NCI-H2081 treated with DMSO at 0.1 percent for 48 hours (cell line): Measurements from ENCODE around the gene SOX18.

Source experiments
- DNase-seq: peaks from one replicate; lab custom pipeline; 2025; lab: John Stamatoyannopoulos, UW

Gene SOX18

GRCh38 chr20:64080013-64080812 lies 30.8 kb upstream of the SOX18 start, which contains the start of gene OPRL1:
OPRL1 (plus strand) TSS chr20:64080082; CDS start chr20:64092721, 12,639 bp downstream.
- no peak for DNase-seq

GRCh38 chr20:64079273-64080012 lies 30.0 kb upstream of the SOX18 start, which contains the start of gene RGS19:
RGS19 (minus strand) TSS chr20:64079518; CDS start chr20:64076886, 2,632 bp downstream.
- DNase-seq, result no peak

- no peak for DNase-seq
Observed at GRCh38 chr20:64078934-64079272, 29.5 kb upstream of the SOX18 start.

DNA sequence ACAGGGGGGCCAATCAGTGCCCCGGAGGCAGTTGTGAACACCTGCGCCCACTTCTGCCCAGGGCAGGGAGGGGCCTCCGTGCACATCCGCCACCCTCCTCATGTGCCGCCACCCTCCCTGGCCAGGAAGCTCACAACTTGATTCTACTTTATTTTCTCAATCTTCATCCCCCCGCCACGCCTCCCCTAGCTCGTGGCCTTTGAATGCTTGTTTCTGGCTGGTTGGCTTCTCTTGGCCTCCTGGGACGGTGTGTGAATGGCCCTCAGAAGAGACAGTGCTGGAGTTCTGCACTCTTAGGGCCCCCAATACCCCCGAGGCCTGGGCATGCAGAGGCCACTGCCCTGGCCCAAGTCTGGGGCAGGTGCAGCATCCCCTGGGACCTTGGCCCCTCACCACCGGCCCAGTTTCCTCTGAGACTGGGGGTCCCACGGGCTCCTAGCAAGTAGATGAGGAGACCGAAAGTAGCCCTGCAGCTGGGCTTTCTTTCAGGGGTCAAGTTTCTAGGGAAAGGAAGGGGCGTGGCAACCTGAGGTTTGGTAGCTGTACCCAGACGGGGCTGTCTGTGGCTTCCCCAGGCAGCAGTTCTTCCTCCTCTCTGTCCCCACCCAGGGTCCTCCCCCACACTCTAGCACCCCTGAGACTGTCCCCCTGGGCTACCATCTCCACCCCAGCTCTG lies 28.6 kb upstream of the SOX18 start:
- no peak for DNase-seq

DNA sequence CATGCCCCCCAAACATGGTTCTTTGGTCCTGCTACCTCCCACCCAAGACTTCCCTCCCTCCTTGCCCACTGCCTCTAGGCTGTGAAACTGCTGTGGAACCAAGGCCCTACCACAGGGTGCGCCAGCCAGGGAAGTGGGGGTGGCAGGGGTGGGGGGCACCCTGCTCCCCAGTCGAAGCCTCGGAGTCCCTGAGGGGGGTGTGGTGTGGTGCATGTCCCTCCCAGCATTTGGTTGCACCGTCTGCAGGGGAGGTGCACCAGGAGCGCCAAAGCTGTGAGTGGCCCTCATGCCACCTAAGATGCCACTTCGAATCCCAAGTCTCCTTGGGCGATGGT lies 28.1 kb upstream of the SOX18 start:
- no peak for DNase-seq

DNA sequence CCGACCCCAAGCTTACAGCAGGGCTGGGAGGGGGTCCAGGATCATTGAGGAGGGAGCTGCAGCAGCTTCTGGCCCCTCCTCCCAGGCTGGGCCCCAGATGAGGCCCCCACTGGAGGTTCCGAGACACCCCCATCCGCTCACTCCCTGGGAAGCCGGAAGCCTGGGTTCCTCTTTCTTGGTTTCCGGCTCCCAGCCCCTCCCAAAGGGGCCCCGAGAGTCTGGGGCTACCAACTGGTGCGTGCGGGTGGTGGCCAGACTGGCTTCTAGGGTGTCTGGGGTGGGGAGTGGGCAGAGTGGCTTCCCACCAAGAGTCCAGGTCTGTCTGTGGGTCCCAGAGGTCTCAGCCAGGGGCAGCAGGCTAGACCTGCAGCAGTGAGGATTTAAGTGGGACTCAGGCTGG lies 27.7 kb upstream of the SOX18 start:
- DNase-seq, result no peak

GRCh38 chr20:64076061-64076997 lies 26.9 kb upstream of the SOX18 start:
- DNase-seq, result no peak

DNA sequence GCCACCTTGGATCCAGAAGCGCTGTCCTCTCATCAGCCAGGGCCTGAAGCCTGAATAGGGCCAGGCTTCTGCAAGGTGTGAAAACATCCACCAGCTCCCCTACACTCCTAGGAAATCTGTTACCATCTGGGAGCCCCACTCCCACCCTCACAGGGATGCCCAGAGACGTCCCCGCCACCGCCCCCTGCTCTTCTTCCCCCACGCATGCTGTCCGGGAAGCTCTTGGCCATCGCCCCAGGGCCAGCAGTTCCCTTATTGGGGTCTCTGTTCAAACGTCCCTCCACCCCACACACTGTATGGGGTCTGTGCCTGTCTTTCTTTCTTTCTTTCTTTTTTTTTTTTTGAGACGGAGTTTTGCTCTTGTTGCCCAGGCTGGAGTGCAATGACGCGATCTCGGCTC lies 26.1 kb upstream of the SOX18 start:
- DNase-seq, result no peak

DNA sequence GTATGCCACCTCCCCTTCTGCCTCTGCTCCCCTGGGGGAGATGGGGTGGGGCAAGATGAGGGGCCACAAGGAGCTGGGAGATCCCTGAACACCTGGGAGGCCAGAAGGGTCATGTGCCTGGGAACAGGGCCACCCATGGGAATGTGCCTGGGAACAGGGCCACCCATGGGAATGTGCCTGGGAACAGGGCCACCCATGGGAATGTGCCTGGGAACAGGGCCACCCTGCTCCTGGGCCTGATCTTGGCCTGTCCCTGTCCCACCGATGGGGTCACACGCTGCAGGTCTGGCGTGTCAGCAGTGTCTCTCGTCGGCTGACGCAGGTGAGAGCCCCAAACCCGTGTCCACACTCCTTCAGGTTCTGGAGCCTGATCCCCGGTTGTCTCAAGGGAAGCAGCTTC lies 25.5 kb upstream of the SOX18 start:
- no peak for DNase-seq

GRCh38 chr20:64074184-64074789 lies 24.8 kb upstream of the SOX18 start:
- no peak for DNase-seq

DNA sequence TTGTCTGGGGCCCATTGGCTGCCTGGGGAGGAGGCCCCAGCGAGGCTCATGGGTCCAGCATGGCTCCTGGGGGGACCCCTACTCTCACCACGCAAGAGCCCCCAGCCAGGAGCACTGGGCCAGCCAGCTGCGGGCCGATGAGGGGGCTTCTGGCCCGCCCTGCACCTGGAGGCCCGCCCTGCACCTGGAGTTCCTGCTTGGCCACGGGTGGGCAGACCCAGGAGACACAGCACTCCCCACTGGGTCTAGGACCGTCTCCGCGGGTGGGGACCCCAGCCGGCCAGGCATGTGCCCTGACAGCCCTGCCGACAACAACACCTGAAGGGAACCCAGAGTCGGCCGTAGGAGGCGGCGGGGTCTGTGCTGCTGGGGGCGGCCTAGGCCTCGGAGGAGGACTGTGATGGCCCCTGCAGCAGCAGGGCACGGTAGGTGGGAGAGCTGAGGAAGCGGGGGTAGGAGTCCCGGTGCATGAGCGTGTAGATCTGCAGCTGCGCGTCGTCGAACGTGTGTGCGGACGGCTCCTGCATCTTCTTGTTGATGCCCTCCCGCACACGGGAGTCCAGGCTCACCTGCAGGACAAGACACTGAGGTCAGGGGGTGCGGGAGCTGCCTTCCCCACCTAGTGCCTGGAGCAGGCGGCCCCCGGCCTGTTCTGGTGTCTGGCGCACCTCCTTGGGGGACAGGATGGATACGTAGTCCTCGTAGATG lies 24.2 kb upstream of the SOX18 start:
- DNase-seq, result no peak

DNA sequence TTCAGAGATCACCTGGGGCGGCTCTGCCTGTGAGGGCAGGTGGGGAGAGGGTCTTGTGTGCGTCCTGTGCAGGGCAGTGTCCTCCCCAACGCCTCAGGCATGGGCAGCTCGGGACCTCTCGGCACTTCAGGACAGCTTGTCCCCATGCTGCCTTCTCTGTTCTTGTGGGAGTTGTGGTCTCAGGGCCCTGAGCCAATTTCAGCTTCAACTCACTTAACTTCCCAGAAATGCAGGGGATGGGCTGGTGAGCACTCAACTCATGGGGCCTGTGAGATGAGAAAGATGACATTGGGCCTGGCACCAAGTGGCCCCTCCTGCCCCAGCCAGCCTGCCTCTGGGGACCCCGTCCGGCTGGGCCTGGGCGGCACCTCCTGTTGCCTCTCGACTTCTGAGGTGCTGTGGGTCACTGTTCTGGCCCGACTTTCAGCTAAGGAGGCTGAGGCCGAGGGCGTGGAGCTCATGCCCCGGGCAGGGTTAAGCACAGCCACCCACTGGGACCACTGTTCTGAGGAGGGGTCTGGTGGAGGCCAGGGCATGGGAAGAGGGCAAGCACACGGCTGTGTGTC lies 23.1 kb upstream of the SOX18 start:
- DNase-seq, result no peak

DNA sequence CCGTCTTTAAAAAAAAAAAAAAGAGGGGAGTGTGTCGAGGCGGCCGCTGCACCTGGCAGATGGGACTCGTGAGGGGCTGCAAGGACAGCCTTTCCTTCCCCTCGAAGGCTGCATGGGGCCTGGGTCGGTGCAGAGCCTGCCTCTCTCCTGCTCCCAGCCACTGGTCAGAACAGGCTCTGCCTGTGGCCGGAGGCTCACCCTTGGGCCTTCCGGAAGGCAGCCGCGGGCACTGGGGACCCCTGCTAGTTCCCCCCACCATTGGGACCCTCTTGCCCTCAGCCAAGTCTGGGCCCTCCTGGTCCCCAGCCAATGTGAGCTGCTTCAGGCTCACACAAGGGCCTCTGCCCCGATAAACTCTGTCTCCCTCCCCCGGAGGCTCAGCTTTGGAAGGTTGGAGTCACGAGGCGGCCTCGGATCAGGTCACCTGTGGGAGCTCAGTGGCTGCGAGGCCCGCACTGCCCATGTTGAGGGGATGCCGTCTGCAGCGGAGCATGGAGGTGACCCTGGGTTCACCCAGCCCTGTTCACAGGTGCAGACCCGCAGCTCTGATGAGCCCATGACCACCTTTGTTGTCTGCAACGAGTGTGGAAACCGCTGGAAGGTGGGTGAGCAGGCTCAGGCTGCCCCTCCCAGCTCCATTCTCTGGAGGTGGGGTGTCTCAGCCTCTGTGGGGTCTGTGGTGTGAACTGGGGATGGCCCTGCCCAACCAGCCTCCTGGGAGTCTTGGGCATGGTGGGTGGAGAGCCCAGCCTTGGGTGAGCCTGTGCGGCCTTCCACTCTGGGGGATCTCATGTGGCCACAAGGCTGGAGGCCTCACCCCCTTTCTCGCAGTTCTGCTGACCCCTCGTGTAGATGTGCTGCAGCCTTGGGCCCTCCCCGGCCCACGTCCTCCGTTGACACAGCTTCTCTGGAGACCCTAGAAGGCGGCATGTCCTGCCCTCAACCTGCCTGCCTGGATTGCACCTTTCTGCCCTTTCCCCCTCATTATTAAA lies 22.2 kb upstream of the SOX18 start:
- DNase-seq, result no peak

- no peak for DNase-seq
Observed at GRCh38 chr20:64070244-64070993, 21.0 kb upstream of the SOX18 start.

DNA sequence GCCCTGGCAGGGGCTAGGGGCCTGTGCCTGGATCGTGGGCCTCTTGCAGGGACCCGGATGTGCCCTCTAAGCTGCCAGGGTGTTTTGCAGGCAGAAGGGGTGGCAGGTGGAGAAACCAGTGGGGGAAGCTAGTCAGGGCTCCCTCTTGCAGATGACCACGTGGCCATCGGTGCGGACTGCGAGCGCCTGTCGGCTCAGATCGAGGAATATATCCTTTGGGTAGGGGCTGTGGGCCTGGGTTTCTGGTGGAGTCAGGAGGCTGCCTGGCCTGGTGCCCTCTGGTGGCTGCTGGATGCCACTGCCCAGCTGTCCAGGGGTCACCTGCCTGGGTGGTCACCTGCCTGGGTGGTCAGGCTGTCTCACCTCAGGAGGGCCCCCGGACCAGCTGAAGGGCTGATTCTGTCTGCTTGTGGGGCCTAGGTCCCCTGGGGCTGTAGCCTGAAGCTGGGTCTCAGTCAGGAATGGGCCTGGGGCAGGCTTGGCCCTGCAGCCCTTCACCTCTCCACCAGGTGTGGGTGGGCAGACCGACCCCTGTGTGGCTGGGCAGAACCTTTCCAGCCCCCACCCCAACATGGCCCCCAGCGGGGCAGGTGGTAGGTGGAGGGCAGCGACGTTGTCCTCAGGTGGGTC lies 20.3 kb upstream of the SOX18 start:
- DNase-seq, result no peak

GRCh38 chr20:64069209-64069613 lies 19.8 kb upstream of the SOX18 start:
- no peak for DNase-seq

GRCh38 chr20:64068386-64069208 lies 19.2 kb upstream of the SOX18 start:
- no peak for DNase-seq
